NB4 (cell line): ENCODE measurements around the gene HYLS1.

Source experiments
- DNase-seq: peaks from one replicate; pipeline ENCODE4 v3.0.0; 2010; ENCODE audit warnings: low read depth
- H3K4me3 ChIP-seq: one replicate; pipeline ENCODE4 v1.5.1; 2011; ENCODE audit warnings: mild to moderate bottlenecking, low read depth, low read length, moderate library complexity
- MYC ChIP-seq: IDR thresholded peaks from 2 replicates; pipeline ENCODE4 v1.6.1; 2011; ENCODE audit warnings: low read depth, low read length
- POLR2A ChIP-seq: IDR thresholded peaks from 2 replicates; pipeline ENCODE4 v1.6.1; 2011; ENCODE audit warnings: mild to moderate bottlenecking; ENCODE audit not compliant: insufficient read length; ENCODE audit errors: extremely low read depth
- TF ChIP-seq, protein P1 (sequence below): IDR thresholded peaks from 2 replicates; pipeline ENCODE4 v1.6.1; 2011; ENCODE audit warnings: low read depth, low read length
- TF ChIP-seq, protein P2 (sequence below): IDR thresholded peaks from one replicate; pipeline ENCODE4 v1.5.1; 2012; ENCODE audit warnings: low read depth, low read length

HYLS1 gene

DNA sequence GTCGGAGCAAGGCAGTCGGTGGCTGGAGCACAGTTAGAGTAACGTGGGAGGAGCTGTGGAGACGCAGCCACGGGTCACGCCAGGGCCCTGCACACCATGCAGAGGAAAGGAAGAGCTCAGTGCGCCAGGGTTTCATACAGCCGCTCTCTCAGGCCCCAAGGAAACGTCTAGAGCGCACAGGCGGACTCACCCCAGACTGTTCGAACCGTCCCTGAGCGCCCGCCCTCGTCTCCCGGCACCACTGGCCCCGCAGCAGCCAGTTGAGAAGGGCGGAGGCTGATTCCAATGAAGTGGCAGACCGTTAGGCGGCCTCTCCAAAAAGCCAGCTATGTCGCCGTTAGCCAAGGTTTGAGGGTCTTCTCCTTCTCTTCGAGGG, 483 bp upstream of the HYLS1 start:
- peak; percentile 70 for TF ChIP-seq MYC
- TF ChIP-seq POLR2A: peak; percentile 31
- TF ChIP-seq, protein P1, sequence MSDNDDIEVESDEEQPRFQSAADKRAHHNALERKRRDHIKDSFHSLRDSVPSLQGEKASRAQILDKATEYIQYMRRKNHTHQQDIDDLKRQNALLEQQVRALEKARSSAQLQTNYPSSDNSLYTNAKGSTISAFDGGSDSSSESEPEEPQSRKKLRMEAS: peak; percentile 79
- TF ChIP-seq, protein P2, sequence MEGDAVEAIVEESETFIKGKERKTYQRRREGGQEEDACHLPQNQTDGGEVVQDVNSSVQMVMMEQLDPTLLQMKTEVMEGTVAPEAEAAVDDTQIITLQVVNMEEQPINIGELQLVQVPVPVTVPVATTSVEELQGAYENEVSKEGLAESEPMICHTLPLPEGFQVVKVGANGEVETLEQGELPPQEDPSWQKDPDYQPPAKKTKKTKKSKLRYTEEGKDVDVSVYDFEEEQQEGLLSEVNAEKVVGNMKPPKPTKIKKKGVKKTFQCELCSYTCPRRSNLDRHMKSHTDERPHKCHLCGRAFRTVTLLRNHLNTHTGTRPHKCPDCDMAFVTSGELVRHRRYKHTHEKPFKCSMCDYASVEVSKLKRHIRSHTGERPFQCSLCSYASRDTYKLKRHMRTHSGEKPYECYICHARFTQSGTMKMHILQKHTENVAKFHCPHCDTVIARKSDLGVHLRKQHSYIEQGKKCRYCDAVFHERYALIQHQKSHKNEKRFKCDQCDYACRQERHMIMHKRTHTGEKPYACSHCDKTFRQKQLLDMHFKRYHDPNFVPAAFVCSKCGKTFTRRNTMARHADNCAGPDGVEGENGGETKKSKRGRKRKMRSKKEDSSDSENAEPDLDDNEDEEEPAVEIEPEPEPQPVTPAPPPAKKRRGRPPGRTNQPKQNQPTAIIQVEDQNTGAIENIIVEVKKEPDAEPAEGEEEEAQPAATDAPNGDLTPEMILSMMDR: no peak
- peak; percentile 89 for DNase-seq
- H3K4me3 ChIP-seq: peak overlapping the region; percentile 59

DNA sequence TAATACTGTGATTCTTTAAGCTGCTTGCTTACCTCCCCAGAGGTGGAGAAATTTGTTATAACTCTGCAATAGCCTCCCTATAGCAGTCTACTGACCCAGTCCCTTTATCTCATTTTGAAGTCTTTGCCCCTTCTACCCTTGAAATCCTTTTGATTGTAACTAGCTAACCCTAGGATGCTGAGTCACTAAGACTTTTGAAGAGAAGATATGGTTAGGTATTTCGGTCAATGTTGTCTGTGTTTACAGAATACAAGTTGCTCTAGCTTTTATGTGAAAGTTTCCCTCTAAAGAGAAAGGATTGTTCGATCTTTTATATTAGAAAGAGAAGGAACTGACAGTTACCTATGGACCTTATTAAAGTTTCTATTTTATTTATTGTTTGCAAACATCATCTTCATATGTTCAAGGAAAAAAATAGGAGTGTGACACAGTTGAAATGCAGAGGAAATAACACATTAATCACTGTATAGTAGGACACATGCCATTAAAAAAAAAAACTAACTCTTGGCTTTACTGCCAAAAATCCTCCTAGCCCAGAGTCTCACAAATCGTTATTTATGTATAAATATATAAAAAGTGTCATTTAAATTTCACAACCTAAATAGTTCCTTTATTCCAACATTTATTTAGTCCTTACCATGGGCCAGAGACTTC, 3.1 kb downstream of the HYLS1 start:
- TF ChIP-seq, protein P2: no peak
- TF ChIP-seq MYC (no peak), POLR2A (no peak)
- TF ChIP-seq, protein P1: no peak
- H3K4me3 ChIP-seq: peak overlapping the region; percentile 39
- DNase-seq: no peak

DNA sequence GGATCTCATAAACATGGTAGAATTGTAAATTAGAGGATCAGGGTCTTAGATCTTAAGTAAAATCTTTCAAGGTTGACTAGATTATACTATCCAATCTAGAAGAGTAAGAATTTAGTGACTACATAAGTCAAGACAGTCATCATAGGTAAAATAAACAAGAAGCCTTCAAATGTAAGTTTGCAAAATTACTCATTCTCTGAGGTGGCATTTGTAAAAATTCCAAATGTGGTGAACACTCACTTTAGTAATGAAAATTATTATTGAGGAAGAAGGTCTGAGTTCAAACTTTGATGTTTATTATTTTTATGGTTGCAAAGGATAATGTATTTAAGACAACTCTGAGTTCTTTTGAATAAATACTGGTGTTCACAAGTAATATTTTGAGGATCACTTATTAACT, 4.6 kb downstream of the HYLS1 start:
- DNase-seq: no peak
- H3K4me3 ChIP-seq: no peak overlapping the region
- TF ChIP-seq, protein P1: no peak
- TF ChIP-seq, protein P2: no peak
- no peak for TF ChIP-seq POLR2A
- no peak for TF ChIP-seq MYC

DNA sequence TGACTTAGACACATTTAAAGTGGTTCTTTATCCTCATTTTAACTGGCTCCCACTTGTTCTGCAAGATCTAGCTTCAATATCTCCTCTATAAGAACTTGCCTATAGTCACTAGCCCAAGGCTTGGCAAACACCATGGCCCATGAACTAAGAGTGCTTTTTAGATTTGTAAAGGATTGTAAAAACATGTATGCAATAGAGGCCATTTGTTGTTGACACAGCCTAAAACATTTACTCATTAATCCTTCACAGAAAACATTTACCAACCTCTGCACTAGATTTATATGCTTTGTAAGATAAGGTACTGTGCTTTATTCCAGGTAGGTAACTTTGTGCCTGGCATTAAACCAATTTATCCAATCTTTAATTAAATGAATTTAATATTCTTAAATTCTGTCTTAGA, 5.5 kb downstream of the HYLS1 start:
- H3K4me3 ChIP-seq: no peak overlapping the region
- no peak for DNase-seq
- TF ChIP-seq, protein P1: no peak
- TF ChIP-seq, protein P2: no peak
- no peak for TF ChIP-seq MYC

DNA sequence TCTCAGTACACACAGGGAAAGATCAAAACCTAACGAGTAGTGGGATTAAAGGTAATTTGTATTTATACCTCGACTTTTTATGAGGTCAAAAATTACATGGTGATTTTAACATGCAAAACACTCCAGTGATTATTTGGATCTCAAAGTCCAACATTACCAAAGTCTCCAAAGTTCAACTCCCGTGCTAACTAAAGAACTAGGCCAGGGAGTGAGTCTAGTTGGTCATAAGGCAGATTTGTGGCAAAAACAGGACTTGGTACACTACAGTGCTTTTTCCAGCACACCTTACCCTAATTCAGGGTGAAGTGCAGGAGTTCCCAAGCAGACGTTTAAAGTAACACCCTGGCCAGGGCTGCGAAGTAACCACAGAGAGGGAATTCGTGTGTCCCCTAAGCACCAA, 14.4 kb downstream of the HYLS1 start:
- TF ChIP-seq, protein P2: no peak
- peak; percentile 15 for DNase-seq
- H3K4me3 ChIP-seq: peak overlapping the region; percentile 92

DNA sequence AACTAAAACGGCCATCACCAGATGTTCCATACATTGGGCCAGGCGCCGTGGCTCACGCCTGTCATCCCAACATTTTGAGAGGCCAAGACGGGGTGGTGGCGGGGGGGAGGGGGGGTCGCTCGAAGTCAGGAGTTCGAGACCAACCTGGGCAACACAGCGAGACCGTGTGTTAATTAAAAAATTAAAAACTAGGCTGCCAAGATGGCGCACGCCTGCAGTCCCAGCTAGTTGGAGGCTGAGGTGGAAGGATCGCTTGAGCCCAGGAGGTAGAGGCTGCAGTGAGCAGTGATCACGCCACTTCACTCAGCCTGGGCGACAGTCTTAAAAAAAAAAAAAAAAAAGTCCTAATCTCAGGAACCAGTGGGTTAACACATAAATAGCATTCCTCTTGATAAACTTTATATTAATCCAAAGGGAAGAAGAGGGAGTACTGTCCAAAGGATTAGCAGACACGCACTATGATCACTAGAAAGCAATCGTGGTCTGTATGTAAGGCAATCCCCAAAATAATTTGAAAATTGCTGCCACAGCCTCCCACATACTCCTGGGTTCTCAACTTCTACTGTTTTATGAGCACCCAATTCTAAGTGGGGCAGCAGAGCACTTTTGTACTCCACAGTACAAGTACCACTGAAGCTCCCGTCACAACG, 14.9 kb downstream of the HYLS1 start:
- DNase-seq: no peak
- H3K4me3 ChIP-seq: peak overlapping the region; percentile 92
- TF ChIP-seq MYC (no peak), POLR2A (no peak)
- TF ChIP-seq, protein P2: no peak
- TF ChIP-seq, protein P1: no peak
